Endothelial cell of hepatic sinusoid (primary cell): ENCODE measurements around the gene IPO13.

Experiments
- in situ Hi-C: cut with HindIII; loops from 2 replicates; pipeline ENCODE4 v1.10.0; 2017; ENCODE audit warnings: low sequenced_read_pairs

IPO13 gene

DNA sequence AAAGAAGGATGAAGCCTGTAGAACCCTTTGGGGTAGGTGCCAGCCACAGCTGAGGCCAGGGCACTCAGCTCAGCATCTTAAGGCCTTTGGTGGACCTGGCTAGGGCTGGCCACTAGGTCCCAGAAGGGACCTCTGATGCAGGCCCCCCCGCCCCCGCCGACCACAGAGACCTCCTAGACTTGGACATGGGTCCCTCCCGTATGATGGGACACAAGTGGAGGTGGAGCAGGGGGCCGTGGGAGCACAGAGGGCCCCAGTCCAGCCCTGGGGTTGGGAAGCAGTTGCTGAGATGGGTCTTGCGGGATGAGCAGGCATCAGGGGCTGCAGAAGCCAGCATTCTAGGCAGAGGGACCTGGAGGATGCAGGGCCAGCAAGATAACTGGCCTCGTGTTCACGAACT, 35.5 kb downstream of the IPO13 start:
- in situ Hi-C loops = no loop called here

DNA sequence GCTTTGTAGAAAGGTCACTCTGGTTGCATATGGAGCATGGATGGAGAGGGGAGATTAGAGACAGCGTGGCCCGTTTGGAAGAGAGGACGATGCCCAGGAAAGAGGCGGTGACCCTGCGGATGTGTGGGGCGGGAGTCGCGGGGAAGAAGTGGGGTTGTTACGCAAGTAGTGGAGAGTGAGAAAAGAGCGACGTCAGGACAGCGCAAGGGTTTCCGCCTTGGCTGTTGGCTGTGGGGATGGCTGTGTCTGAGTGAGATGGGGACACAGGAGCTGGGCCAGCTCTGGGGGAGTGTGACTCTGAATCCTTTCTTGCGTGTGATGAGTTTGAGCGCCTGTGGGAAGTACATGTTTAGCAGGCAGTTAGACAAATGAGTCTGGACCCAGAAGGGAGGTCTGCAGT, 36.1 kb downstream of the IPO13 start:
- in situ Hi-C loops = no loop called here

DNA sequence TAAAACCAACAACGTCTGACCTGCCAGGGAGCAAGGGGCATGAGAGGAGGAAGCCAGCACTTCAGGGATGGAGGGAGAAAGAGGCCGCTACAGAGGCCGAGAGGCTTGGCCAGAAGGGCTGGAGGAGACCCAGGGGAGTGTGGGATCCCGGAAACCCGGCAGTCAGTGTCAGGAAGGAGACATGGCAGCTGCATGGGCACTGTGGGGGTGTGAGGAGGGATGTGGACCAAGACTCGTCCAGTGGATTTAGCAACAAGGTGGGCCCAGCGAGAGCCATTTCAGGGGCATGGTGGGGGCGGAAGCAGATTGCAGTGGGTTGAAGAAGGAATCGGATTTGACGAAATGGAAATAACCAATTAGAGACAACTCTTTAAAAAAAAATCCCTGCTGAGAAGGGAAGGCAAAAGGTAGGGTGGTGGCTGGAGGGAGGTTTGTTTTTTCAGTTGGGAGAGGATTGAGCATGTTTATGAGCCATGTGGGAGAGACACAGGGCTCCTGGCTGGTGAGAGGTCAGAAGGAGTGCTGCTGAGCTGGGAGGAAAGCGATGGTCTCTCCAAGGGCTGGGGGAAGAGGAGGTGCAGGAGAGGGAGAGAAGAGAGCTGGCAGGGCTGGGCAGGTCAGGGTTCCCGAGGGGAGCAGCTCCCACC, 36.6 kb downstream of the IPO13 start:
- in situ Hi-C loops = no loop called here

DNA sequence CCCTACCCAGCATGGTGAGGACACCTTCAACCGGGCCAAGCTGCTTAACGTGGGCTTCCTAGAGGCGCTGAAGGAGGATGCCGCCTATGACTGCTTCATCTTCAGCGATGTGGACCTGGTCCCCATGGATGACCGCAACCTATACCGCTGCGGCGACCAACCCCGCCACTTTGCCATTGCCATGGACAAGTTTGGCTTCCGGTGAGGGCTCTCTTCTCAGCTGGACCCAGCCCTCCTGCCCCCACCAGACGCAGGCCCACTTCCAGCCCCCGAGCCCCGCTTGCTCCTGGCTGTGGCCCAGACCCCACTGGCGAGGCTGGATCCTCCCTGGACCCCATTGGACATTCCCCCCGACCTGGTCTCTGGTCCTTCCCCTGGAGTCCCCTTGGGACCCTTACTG, 38.1 kb downstream of the IPO13 start:
- in situ Hi-C loops = no loop called here

DNA sequence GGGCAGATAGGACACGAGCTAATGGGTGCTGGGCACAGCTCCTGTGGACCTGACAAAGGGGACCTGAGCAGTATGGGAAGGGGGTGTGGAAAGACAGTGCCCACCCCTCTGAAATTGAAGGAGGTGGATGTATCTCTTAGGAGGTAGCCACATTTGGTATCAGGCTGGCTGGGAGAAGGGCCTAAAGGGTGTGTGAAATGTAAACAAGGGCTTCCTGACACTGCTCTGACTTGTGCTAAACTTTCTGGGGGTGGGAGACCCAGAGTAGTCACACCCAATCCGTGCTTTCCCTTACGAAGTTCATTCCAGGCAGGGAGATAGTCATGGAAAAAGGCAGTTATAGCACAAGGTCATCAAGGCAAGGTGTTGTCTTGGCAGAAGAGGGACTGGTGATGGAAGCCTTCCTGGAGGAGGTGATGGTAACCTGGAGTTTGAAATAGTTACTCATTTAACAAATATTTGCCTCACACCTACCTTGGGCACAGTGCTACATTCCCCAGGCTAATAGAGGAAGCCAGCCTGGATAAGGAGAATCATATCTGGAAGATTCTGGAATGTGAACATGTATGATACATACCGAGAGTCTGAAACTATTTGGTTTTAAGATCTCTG, 39.3 kb downstream of the IPO13 start:
- in situ Hi-C loops = no loop called here

DNA sequence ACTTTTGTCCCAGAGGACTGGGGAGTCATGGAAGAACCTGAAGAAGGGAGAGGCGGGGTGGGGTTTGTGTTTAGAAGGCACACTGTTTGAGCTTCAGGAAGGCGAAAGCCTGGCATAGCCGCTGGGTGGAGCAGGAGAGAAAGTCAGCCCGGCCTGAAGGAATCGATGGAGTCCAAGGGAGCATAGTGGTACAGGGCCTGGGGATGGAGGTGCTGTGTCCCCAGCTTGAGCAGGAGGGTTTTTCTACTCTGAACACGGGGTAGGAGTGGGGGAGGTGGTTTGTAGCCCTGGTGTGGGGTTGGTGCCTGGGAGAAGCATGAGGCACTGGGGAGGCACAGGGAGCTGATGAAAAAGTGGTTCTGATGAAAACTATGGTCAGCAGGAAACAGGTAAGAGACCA, 40.0 kb downstream of the IPO13 start:
- in situ Hi-C loops = no loop called here

DNA sequence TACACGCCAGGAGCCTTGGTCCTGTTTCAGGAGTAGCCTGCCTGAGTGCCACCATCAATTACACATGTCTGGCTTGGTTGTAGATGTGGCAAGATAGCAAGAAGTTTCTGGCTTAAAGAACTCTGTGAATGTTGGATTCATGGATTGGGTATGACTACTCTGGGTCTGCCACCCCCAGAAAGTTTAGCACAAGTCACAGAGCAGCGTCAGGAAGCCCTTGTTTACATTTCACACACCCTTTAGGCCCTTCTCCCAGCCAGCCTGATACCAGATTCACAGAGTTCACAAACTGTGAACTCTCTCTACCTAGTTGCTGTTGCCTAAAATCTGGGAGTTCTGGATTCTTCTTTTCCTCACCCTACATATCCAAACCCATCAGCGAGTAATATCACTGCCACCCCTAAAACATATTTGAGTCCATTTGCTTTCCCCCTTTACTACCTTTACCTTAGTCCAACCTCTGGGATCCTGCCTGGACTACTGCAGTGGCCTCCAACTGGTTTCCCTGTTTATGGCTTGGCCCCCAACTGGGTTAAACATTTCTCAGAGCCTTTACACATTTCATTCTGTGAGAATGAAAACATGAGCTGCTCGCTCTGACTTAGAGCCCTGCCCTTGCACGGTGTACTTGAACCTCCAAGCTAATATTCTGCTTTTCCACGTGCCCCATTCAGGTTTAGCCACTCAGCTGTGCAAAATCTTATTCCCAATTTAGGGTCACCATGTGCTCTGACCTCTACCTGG, 40.6 kb downstream of the IPO13 start:
- in situ Hi-C loops = no loop called here

DNA sequence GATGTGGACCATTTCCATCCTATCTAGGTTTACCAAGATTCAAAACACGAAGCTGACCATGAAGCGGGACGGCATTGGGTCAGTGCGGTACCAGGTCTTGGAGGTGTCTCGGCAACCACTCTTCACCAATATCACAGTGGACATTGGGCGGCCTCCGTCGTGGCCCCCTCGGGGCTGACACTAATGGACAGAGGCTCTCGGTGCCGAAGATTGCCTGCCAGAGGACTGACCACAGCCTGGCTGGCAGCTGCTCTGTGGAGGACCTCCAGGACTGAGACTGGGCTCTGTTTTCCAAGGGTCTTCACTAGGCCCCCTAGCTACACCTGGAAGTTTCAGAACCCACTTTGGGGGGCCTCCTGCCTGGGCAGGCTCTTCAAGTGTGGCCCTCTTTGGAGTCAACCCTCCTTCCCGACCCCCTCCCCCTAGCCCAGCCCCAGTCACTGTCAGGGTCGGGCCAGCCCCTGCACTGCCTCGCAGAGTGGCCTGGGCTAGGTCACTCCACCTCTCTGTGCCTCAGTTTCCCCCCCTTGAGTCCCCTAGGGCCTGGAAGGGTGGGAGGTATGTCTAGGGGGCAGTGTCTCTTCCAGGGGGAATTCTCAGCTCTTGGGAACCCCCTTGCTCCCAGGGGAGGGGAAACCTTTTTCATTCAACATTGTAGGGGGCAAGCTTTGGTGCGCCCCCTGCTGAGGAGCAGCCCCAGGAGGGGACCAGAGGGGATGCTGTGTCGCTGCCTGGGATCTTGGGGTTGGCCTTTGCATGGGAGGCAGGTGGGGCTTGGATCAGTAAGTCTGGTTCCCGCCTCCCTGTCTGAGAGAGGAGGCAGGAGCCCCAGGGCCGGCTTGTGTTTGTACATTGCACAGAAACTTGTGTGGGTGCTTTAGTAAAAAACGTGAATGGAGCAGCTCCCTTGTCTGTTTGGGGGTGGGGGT, 43.8 kb downstream of the IPO13 start:
- in situ Hi-C loops = loop anchor here (5.0 kb wide), 2 partner anchors 38 to 82 kb away; no protein-coding TSS in a partner anchor

DNA sequence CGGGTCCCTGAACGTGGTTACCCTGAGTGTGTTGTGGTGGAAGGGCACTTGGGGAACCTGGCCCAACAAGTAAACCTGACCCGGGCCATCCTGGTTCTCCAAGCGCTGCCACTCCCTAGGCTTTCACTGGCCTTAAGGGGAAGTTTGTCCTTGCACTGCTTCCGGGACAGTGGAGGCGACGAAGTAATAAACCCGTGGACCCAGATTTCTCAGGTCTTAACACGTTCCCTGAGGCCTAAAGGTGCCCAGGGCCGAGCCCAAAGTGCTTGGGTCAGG, 44.4 kb downstream of the IPO13 start:
- in situ Hi-C loops = loop anchor here (5.0 kb wide), 2 partner anchors 39 to 81 kb away; no protein-coding TSS in a partner anchor

DNA sequence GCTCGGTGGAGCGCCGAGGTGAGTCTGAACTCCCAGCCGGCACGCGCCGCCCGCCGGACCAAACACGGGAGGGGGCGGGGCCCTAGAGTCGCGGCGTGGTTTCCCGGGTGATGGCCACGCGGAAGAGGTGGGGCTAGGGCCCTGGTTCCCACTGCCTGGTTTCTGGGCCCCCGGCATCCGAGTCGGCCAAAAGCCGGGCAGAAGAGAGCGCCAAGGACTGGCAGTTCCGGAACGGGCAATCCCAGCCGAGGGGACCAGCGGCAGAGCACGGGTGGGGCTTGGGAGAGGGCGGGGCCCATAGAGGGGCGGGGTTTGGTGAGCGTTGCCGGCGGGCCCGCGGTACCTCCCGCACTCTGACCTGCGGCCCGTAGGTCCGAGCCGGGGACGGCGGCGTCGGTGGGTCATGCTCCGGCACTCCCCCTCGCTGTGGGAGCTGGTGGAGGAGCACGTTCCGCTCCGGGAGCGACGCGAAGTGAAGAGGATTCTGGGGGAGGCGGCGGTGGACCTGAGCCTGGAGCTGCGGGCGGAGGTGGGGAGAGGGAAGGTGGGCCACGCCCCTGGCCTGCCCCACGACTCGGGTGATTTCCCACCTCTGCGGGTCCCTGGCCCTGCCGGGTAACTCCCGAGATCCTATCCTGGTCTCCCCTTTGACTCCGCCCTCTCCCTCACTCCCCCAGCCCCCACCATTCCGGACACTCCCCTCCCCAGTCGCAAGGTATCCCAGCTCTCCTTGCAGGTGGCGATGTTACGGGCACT, 44.9 kb downstream of the IPO13 start, which contains the start of gene CCDC24:
CCDC24 (plus strand) TSS at position 124 of the 756 bp plus-strand sequence; CDS start at position 404, 280 bp downstream.
- in situ Hi-C loops = loop anchor here (5.0 kb wide), 2 partner anchors 39 to 81 kb away; no protein-coding TSS in a partner anchor

DNA sequence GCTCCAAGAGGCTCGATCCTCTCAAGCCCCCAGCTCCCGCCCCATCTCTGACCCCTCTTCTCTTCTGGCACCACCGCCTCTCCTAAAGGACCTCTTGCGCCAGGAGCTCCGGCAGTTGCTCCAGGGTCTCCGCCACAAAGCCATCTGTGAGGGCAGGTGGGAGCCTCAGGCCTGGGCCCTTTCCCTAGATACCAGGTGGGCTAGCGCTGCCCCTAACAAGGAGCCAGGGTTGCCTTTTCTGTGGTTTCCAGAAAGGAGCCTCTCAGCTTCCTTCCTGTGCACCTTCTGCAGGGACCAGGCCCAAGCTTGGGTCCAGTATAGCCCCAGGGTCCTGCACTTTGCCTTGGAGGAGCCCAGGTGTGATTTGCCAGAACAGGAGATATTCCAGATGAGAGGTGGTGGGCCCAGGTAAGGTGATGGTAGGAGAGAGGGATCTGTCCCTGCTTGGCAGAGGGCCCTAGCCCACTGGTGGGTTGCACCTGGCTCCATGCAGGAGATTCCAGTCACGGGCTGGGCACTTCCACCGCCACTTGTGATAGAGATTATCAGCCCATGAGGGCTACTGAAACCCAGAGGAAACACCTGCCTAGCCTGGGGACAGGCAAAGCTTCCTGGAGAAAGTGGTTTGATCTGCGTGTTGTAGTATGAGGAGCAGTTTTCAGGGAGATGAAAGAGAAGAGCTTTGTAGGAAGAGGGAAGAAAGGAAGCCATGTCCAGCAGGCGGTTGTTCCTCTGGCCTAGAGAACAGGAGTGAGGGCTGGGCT, 45.7 kb downstream of the IPO13 start:
- in situ Hi-C loops = loop anchor here (5.0 kb wide), 2 partner anchors 40 to 80 kb away; no protein-coding TSS in a partner anchor

DNA sequence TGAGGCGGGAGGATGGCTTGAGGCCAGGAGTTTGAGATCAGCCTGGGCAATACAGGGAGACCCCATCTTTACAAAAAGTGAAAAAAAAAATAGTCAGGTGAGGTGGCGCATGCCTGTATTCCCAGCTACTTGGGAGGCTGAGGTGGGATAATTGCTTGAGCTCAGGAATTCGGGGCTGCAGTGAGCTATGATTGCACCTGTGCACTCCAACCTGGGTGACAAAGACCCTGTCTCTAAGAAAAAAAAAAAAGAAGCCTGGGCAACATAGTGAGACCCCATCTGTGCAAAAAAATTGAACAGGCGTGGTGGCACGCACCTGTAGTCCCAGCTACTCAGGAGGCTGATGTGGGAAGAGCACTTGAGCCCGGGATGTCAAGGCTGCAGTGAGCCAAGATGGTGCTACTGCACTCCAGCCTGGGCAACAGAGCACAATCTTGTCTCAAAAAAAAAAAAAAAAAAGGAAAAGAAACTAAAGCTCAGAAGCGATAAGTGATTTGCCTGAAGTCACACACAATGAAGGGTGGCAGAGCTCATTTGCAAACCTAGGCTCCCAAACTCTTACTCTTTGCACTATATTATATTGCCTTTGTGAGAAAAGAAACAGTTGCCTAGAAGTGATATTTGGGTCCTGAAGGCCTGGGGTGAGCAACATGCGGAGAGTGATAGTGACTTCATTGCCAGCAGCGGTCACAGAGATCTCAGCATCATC, 46.6 kb downstream of the IPO13 start:
- in situ Hi-C loops = loop anchor here (5.0 kb wide), 2 partner anchors 41 to 79 kb away; no protein-coding TSS in a partner anchor

DNA sequence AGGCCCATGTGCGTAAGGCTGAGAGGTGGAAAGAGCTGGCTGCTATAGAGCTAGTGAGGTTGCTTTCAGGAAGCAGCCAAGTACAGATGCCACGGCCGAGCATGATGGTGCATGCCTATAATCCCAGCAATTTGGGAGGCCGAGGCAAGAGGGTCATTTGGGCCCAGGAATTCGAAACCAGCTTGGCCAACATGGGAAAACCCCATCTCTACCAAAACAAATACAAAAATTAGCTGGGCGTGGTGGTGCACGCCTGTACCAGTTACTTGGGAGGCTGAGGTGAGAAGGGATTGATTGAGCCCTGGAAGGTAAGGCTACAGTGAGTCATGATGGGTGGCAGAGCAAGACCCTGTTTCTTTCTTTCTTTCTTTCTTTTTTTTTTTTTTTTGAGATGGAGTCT, 47.3 kb downstream of the IPO13 start:
- in situ Hi-C loops = loop anchor here (5.0 kb wide), 2 partner anchors 42 to 78 kb away; no protein-coding TSS in a partner anchor

DNA sequence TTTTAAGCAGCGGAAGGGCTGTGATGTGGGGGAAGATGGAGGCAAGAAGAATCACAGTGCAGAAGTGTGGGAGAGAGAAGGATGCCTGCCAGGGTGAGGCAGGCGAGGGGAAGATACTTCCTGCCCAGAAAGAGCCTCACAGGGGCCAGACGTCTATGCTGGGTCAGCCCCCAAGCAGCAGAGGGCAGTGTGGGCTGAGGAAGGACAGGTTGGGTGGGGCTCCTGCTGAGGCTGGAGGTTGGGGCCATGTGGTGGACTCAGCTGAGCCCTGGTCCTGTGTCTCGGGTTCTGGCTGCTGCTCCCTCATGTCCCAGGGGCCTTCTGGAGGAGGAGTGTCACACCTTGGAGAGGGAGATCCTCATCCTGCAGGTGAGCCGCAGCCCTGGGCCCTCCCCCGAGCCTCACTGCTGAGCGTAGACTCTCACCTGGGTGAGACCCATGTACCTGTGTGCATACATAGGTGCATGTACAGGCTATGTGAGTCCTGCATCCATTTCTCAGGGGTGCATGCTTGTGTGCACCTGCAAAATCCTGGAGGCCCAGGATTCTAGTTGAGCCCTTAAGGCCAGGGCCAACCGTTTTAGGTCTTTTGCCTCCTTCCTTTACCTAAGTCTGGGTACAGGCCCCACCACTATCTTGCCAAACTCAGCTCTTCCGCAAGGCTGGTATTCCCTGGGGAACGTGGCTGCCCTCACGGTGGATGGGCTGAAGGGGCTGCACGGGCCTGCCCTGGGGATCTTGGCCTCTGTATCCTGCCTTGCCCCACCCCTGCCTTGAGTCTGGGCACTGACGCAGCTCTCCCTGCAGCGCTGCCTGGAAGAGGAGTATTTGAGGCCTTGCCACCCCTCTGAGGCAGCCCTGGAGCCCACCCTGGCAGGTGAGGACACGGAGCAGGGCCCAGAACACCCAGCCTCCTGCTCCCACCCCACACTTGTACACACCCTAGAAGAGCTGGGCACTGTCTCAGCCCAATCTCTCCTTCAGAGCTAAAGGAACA, 48.3 kb downstream of the IPO13 start:
- in situ Hi-C loops = loop anchor here (5.0 kb wide), 2 partner anchors 43 to 77 kb away; no protein-coding TSS in a partner anchor

DNA sequence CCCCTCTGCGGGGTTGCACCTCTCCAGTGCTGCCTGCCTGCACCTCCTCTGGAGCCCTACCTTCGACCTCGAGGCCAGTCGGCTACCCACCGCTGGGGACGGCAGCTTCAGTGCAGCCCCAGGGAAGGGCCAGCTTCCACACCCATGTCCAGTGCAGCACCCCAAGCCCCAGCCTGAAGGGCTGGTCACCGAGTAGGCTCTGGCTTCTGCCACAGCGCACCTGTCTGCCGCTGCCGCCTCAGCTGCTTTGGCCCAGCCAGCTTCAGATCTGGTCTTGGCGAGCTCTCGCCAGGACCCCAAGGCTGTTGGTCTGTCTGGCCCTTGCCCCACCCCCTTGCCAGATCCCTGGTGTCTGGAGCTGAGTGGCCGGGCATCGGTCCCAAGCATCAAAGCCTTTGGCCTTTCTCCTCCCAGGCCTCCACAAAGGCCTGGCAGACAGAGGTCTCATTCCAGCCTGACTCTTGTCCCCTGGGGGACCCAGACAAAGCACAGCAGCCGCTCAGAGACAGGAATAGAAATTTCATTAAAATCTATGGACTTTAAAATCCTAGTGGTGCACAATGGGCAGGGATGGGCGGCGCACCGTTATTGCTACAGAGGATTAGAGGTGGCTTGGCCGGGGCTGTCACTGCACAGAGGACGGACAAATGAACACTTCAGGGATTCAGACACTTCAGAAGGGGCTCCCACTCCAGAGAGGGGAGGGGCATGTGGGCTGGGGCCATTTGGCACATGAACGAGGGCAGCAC, 49.4 kb downstream of the IPO13 start:
- in situ Hi-C loops = no loop called here

DNA sequence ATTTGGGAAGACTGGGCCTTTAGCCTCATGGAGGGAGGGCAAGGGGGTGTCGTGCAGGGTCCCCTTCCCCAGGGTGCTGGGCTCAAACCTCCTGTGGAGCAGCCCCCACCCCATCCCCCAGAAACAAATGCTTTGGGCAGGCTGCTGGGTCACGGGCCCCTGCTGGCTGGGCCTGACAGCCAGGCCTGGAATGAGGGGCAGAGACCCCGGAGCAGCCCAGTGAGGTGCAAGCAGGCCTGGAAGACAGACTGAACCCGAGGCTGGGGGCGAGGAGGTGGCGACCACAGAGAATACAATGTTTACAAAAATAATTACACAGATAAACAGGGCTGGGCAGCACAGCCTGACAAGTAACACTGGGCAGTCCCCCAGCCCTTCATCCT, 50.0 kb downstream of the IPO13 start:
- in situ Hi-C loops = no loop called here
